GM08714 (cell line): ENCODE results near the gene ERBB4.

Experiments
- H3K4me3 ChIP-seq: fragments of 200-500 bp; sonication (Bioruptor generic); 2 replicates; pipeline ENCODE4 v1.5.1; 2014; ENCODE audit warnings: mild to moderate bottlenecking, low read length, inconsistent platforms
- ZNF274 ChIP-seq: IDR thresholded peaks from 2 replicates; pipeline ENCODE4 v1.6.1; 2012; ENCODE audit warnings: mild to moderate bottlenecking, low read depth, low read length

ERBB4 gene

DNA sequence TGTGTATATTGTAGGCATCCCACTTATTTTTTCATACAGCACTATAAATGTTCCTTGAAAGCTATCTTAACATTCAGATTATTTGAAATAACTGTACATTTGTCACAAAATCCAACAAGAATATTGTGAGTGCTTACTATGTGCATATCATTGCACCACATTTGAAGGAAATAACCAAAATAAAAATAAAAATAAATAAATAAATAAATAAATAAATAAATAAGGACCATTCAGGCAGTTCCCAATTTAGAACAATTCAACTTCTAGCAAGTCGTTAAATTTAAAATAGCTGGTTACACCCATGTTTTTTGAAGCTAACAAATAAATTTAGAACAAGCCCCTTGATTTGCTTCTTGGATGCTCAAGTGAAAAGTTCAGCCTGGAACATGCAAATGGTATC lies 548.3 kb downstream of the ERBB4 start:
- no peak for TF ChIP-seq ZNF274
- no peak overlapping the region for H3K4me3 ChIP-seq

DNA sequence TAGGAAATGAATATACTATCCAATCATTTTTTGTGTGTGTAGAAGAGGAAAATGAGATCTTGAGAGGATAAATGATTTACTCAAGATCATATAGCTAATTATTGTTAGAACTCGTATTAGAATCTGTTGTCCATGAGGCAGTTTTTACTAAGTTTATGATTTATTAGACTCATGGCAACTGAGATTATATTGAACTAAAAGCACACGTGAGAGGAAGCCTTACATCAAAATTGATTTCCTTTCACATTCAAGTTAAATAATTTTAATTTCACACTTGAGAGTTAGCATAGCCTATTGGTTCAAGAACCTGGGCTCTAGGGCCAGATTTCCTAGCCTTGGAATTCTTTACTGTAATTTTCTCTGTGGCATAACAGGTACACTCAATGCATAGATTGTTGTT lies 552.3 kb downstream of the ERBB4 start:
- H3K4me3 ChIP-seq, result no peak overlapping the region
- TF ChIP-seq ZNF274, result no peak

DNA sequence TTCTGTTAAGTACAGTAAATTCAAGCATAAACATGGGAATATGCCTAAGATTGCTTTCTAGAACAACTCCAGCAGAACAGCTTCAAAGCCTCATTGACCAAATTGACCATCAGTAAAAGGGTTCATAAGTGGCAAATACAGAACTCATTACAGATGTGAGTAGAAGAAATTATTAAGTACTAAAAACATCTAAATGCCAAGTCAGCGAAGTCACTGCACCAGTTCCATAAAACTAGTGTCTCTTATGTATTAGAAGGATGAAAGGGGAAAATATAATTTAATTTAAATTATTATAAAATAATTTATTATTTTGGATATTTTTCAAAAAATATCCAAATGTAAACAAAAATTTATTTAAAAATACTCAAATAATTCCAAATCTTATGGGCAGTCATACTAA lies 553.2 kb downstream of the ERBB4 start:
- no peak overlapping the region for H3K4me3 ChIP-seq
- TF ChIP-seq ZNF274, result no peak

DNA sequence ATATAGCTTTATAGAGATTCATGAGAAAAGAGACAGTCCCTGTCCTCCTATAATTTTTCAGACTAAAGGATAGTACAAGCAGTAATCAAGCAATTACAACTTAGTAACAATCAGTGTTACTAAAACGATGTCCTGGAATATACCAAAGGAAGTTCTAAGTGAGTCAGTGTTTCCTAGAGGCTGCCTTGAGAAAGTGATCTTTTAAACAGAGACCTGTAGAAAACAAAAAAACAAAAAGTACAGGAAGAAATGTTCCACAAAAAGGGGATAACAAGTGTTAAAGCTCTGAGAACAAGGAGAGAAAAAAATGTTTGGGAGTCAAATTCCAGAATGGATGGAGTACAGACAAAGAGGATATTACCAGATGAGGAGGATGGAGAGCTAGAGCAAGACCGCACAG lies 556.4 kb downstream of the ERBB4 start:
- H3K4me3 ChIP-seq, result no peak overlapping the region
- no peak for TF ChIP-seq ZNF274

DNA sequence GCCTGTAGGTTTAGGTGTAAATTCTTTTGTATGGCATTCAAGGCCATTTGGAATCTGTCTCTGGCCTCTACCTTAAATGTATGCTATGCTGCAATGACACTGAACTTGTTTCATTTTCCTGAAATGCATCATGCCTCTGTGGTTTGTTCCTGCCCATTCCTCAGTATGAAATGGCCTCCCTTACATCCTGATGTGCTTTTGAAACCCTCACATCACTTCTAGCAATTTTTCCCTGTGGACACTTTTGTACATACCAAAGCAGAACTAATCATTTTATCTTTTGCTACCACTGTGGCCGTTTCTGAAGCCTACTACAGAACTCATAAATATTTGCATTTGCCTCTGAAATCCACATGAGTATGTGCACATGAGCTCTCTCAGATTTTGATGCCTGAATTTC lies 557.2 kb downstream of the ERBB4 start:
- H3K4me3 ChIP-seq, result no peak overlapping the region
- no peak for TF ChIP-seq ZNF274

GRCh38 chr2:211976076-211976475 lies 562.5 kb downstream of the ERBB4 start:
- TF ChIP-seq ZNF274, result no peak
- H3K4me3 ChIP-seq, result no peak overlapping the region

DNA sequence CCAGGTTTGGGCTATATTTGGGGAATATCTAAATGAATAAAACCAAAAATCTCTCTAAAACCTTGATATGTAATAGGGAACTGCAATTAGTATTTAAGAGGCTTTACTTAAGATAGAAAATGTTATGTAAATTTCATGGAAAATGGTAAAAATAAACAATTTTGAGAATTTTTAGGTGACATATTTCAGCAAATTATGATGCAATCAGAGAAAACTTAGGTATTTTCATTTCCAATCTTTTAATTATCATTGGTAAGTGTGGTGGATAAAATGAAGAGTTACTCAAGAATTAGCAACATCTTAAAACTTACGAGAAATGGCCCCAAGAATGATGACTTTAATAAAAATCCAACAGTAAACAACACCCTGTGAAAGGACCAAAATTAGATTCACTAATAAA lies 571.4 kb downstream of the ERBB4 start:
- TF ChIP-seq ZNF274, result no peak

DNA sequence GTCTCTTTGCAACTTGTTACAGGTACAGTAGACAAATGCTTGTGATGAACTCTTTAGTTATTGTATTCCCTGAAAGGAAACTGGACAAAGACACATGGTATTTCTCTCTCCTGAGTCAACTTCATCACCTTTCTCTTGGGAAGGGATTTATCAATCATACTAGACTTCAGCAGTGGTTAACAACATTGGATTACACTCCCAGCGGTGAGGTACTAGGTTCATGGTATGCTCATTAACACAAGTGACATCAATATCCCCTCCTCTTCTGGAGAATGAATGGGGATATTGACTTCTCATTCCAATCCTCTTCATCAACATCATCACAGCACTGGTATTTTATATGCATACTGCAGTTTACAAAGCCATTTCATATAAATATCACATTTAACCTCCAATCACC lies 574.6 kb downstream of the ERBB4 start:
- H3K4me3 ChIP-seq, result no peak overlapping the region
- TF ChIP-seq ZNF274, result no peak

More for the DNA sequence above, 571.4 kb downstream of the ERBB4 start:
- no peak overlapping the region for H3K4me3 ChIP-seq

DNA sequence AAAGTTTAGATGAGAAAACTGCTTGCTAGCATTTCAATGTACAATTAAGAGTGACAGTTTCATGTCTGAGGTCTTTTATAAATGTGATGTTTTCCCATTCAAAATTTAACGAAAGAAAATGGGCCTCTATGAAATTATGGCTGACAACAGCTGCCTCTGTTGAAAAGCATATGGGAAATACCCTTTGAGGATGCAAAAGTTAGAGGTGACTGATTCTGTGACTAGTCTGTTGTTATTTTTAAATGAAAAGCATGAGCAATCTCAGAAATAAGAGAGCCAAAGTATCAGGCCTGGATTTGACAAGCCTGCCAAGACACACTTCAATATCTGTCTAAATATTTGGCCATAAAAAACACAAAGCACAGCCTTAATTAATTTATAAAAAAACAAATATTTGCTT lies 580.8 kb downstream of the ERBB4 start:
- no peak for TF ChIP-seq ZNF274
- no peak overlapping the region for H3K4me3 ChIP-seq

DNA sequence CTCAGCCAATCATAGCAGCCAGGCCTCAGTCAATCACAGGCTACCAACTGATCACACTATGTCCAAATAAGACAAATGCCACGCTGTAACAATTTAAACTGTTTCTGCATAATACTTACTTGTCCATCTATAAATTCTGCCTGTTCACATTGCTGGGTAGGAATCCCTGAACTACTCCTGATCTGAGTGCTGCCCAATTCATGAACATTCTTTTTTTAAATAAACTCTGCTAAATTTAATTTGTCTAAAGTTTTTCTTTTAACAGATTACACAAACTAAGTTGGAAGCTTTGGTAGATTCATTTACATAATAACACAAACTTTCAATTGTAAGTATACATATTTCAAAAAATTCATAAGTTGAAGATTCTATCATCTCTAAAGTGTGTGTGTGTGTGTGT lies 583.0 kb downstream of the ERBB4 start:
- no peak overlapping the region for H3K4me3 ChIP-seq
- no peak for TF ChIP-seq ZNF274

- no peak overlapping the region for H3K4me3 ChIP-seq
- no peak for TF ChIP-seq ZNF274
These were observed 589.7 kb downstream of the ERBB4 start for GRCh38 chr2:211948932-211949331.

GRCh38 chr2:211946960-211947359 lies 591.6 kb downstream of the ERBB4 start:
- TF ChIP-seq ZNF274, result no peak
- H3K4me3 ChIP-seq, result no peak overlapping the region

DNA sequence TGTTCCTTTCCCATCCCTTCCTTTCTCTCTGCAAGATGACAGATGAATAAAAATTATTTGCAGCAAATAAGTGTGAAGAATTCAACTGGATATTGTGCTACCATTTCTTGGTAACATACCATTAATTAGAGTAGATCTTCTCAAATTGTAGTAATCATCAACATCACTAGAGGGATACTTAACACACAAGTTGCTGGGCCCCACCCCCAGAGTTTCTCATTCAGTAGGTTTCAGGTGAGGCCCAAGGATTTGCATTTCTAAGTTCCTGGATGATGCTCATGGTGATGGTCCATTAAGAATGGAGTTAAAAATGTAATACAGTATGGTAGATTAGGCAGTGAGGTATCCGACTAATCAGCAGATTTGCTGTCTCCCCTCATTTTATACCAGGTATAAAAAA lies 594.0 kb downstream of the ERBB4 start:
- no peak for TF ChIP-seq ZNF274
- H3K4me3 ChIP-seq, result no peak overlapping the region

DNA sequence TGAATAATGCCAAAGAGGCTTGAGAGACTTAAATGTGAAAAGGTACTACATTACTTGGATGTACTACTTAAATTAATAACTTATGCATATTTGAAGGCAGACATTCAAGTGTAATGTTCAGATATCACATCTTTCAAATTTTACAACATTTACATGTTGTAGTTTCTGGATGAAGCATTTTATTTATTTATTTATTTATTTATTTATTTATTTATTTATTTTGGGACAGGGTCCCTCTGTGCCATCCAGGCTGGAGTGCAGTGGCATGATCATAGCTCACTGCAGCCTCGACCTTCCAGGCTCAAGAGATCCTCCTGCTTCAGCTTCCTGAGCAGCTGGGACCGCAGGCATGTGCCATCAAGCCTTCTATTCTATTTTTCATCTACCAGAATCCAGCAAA lies 596.4 kb downstream of the ERBB4 start:
- TF ChIP-seq ZNF274, result no peak
- no peak overlapping the region for H3K4me3 ChIP-seq

DNA sequence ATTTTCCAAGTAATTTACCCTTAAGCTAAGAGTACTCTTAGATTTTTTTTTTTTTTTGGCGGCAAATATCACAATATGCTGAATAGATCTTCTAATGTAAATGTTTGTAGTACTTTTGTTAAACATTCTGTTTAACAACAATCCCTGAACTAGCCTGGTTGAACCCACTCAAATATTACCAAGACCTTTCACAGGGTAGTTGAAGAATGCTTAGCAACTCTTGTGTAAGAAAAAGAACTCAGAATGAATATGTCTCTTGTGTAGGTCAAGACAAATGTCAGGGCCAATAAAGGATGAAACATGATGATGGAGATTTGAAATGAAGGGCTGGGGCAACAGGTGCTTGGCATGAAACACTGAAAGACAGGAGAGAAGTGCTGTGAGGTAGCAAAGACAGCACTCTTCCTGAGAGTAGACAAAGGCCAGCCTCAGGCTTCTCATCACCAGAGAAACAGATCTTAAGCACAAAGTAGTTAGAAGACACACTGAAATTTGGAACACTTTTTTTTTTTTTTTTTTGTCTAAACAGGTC lies 597.3 kb downstream of the ERBB4 start:
- H3K4me3 ChIP-seq, result no peak overlapping the region
- TF ChIP-seq ZNF274, result no peak

- no peak overlapping the region for H3K4me3 ChIP-seq
- TF ChIP-seq ZNF274, result no peak
These were observed 599.4 kb downstream of the ERBB4 start for GRCh38 chr2:211939177-211939576.
